Fibroblast of villous mesenchyme (primary cell): ENCODE measurements around the gene LRRTM1. TPM values are rescaled to one million over a fixed set of nuclear protein-coding genes. Genes with fewer than 3 reads are reported as not detected.

Experiments used
- DNase-seq: peaks from one replicate; pipeline ENCODE4 v3.0.0-alpha.2; 2010; ENCODE audit warnings: low read depth
- H3K4me3 ChIP-seq: 2 replicates; pipeline ENCODE4 v1.5.1; 2011; ENCODE audit warnings: low read depth, mild to moderate bottlenecking, low read length
- total RNA-seq: library from RNA; depleted of rRNA; stranded (reverse); fragments of >200 nt; gene quantifications from 2 replicates; pipeline ENCODE4 v1.2.3, GENCODE V29; 2012
- TF ChIP-seq, protein P1 (sequence below): IDR thresholded peaks from 2 replicates; pipeline ENCODE4 v1.5.1; 2012; ENCODE audit warnings: low read depth, mild to moderate bottlenecking, low read length; ENCODE audit not compliant: insufficient read depth

LRRTM1 gene
- total RNA-seq, 1 donor: not detected

DNA sequence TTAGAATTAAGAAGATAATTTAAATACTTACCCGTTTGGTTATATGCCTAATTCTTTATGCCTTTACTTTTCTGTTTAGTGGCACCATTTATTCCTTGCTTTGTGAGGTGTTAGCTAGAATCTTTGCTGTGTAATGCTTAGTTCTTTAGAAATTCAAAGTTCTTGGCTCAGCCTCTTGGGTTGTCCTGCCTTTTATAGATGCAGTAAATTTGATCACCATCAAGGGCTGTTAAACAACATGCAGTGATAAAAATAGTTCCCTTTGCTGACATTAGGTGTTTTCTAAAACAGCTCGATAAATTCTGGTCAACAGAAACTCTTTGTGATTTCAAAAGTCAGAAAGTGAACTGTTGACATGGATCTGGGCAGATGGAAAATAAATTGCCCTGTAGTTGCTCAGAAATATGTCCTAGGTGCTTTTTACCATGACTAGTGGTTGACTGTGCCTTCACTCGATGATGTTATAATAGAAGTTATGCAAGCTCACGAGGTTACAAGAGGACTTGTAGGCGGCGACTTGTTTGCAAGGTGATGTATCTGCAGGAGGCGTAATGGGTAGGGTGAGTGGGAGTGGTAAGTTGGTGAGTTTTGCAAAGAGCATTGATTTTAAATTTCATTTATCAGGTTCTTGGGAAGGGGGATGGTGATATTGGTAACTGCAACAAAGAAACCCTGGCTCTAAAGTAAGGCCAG is 52.1 kb downstream of the LRRTM1 start:
- H3K4me3 ChIP-seq: no peak overlapping the region
- no peak for DNase-seq
- TF ChIP-seq, protein P1, sequence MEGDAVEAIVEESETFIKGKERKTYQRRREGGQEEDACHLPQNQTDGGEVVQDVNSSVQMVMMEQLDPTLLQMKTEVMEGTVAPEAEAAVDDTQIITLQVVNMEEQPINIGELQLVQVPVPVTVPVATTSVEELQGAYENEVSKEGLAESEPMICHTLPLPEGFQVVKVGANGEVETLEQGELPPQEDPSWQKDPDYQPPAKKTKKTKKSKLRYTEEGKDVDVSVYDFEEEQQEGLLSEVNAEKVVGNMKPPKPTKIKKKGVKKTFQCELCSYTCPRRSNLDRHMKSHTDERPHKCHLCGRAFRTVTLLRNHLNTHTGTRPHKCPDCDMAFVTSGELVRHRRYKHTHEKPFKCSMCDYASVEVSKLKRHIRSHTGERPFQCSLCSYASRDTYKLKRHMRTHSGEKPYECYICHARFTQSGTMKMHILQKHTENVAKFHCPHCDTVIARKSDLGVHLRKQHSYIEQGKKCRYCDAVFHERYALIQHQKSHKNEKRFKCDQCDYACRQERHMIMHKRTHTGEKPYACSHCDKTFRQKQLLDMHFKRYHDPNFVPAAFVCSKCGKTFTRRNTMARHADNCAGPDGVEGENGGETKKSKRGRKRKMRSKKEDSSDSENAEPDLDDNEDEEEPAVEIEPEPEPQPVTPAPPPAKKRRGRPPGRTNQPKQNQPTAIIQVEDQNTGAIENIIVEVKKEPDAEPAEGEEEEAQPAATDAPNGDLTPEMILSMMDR: no peak
